ENCODE measurements around the gene RGS17.
"Not testable (repeated sequence)": the region's sequence is repeated elsewhere in the genome, so short reads cannot be mapped to it uniquely, and the experiment has no call there.

Gene RGS17

DNA sequence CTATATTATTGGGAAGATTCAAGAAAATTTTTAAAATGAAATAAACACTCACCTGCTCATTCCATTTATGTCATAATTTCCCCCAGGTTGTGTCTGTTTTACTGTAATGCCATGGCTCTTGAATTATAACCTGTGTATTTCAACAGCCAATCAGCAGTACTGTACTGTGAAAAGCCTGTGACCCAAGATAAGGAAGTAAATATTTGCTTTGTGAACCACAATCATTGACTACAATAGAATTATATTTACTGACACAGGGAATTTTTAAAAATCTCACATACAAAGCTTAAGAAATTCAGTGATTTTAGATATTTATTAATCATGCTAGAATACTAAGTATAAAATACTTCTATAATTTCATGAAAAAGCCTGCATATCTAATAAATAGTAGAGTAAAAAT, 6.0 kb downstream of the RGS17 start:
- no peak for DNase-seq (ENCODE audit: low read depth in 2 of 2, low spot score in 1 of 2)

DNA sequence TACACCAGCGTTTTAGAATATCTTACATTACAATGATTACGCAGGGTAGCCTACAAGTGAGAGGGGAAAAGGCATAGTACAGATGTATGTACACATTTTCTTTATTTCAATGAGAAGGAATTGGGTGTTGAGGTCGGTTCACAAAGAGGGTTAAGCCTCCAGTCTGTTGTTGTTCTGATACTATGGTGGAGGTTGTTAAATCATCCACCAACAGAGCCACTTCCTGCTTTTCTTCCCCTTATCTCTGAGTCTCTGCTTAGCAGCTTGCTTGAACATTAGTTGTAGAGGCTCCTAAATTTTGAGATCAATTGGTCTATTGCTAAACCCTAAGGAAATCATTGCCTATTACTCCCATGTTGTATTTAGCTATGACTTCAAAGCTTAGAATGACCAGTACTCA, 7.3 kb downstream of the RGS17 start:
- DNase-seq (ENCODE audit: low read depth in 2 of 2, low spot score in 1 of 2) = no peak

DNA sequence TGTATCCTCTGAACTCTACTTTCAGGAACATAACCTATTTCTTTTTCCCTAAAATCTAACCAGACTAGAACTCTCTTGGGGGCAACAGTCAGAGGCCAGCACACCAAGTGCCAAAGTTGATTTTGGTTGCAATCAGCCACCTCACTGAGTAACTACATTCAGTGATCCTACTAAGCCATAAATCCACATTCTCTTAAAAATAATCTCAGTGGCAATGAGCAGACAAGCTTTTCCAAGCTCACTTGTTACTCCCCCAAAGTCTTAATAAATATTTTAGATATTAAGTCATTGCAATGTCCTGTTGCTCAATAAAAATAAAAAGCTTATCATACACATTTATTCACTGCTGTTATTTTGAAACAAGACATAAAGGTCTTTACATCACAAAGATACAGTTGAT, 9.8 kb downstream of the RGS17 start:
- no peak for DNase-seq (ENCODE audit: low read depth in 2 of 2, low spot score in 1 of 2)

DNA sequence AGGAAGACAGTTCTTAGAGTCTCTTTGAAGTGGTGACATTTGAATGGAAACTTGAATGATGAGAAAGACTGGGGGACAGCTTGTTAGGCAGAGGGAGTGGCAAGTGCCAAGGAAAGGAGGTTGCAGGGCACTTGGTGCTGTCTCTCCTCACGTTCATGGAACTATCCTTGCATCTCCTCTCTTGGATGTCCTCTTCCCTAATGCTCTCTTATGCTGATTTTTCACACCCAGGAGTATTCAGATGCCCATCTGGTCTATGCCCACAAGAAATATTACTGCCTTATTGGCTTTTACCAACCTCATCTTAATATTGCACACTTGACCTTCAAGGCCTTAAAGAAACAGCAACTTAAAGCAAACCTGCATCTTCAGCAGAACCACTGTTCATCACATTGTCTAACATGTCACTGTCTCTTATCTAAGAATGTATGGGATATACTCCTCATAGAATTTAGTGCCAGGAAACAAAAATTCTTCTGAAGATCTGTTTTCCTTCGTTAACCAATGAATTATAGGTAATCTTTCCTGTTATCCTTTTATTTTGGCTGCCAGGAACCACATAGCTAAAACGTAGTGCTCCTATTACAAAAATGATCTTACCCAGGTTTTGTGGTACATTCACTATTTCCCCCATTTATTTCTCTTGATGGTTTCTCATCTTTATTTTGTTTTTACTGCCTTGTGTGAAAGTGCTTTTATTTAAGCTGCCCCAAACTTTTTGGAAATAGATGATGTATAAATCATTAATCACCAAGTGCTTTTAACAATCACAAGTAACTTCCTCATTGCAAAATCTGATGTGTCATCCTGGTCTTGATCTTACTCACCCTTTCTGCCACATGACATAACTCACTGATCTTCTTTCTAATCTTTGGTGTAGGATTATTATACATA, 12.8 kb downstream of the RGS17 start:
- no peak for DNase-seq (ENCODE audit: low read depth in 2 of 2, low spot score in 1 of 2)

DNA sequence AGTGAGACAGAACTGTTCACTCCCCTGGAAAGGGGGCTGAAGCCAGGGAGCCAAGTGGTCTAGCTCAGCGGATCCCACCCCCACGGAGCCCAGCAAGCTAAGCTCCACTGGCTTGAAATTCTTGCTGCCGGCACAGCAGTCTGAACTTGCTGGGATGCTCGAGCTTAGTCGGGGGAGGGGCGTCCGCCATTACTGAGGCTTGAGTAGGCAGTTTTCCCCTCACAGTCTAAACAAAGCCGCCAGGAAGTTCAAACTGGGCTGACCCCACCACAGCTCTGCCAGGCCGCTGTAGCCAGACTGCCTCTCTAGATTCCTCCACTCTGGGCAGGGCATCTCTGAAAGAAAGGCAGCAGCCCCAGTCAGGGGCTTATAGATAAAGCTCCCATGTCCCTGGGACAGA, 20.0 kb downstream of the RGS17 start:
- DNase-seq (ENCODE audit: low read depth in 2 of 2, low spot score in 1 of 2) = not testable (repeated sequence)

DNA sequence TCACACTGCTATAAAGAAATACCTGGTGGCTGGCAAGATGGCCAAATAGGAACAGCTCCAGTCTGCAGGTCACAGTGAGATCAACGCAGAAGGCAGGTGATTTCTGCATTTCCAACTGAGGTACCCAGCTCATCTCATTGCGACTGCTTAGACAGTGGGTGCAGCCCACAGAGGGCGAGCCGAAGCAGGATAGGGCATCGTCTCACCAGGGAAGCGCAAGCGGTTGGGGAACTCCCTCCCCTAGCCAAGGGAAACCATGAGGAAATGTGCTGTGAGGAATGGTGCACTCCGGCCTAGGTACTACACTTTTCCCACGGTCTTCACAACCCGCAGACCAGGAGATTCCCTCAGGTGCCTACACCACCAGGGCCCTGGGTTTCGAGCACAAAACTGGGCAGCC, 20.5 kb downstream of the RGS17 start:
- not testable (repeated sequence) for DNase-seq (ENCODE audit: low read depth in 2 of 2, low spot score in 1 of 2)

DNA sequence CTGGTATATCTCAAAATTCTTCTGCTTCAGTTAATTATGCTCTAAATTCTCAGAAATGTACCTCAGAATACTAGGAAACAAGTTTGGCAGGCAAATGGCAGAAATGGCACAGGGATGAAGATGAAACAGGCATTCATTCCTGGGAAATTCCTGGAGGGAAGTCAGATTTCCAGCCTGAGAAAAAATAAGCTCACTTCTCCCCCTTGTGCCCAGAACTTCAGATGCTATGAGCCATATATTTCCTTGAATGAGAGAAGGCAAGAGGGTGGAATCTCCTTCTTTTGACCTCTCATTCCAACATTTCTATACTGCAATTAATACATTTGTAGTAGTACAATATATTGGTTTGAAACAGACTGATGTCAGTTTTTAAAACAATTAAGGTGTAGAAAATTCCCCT, 22.8 kb downstream of the RGS17 start:
- DNase-seq (ENCODE audit: low read depth in 2 of 2, low spot score in 1 of 2) = no peak

DNA sequence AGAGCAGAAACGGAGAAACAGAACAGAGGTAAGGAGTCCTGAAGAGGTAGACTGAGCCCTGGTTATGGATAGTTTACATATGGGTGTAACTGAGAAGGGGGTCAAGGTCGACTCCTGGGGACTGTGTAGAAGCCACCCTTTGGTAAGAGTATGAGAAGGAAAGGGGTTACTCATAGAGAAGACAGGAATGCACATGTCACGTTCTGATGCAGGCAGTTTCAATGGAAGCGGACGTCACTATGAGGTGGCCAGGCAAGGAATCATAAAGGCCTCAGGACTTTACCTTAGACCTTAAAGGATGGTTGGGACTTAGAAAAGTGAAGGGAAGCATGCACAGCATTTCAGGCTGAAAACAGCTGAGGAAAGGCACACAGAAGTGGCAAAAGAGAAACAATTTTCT, 25.1 kb downstream of the RGS17 start:
- no peak for DNase-seq (ENCODE audit: low read depth in 2 of 2, low spot score in 1 of 2)

DNA sequence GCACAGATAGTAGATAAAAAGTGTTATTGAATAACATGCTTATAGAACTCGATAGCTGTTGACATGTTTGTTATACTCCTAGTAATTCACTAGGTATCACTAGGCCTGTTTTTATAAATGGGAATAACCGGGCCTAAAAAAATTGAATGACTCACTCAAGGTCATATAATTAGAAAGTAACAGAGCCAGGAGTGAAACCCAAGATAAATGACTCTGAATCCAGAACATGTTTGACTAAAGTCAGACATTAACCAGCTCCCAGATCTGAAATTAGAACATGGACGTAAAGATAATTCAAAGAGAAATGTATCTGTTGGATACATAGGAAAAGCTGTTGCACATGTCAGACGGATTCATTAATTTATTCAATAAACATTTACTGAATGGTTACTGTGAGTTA, 26.9 kb downstream of the RGS17 start:
- DNase-seq (ENCODE audit: low read depth in 2 of 2, low spot score in 1 of 2) = no peak

DNA sequence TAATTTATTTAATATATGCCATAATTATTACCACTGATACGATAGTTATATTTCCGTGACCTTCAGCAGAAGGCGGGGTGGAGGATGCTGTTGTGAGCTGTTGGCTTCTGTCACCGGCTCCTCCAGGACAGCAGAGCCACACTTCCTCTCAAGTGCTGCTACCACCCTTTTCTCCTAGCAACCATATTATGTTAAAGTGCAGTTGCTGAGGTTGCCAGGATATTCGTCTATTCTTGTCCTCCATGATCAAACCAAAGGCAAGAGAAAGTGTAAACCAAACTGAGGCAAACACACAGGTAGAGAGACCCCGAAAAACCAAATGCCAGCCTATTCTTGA, 27.8 kb downstream of the RGS17 start:
- DNase-seq (ENCODE audit: low read depth in 2 of 2, low spot score in 1 of 2) = no peak

DNA sequence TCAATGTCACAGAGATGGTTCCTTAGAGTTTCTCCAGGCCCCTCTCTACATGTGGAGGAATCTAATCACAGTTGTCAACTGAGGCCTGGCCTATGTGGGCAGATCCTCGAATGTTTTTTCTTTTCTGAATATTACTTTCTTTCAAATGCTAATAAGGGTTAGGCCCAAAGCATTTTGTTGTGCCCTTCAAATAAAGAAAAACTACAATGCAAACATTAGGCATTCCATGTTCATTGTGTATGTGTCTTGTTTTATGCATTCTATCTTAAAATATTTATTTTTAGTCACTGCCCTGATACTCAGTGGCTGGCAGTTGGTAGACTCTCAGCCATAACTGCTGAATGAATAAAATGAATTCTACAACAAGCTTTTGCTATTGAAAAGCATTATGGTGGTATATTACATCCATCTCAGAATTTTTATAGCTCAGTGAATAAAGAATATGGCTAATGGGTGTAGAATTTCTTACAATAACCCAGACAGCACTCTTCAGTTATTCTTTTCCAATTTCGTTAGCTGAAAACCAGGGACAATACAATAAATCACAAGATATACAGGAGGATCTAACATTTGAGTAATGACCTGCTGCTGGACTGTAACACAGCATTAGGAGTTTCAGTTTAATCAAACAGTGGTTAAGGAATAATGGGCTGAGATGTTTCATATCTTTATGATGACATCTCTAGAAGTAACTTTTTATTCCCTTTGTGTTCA, 28.3 kb downstream of the RGS17 start:
- no peak for DNase-seq (ENCODE audit: low read depth in 2 of 2, low spot score in 1 of 2)

DNA sequence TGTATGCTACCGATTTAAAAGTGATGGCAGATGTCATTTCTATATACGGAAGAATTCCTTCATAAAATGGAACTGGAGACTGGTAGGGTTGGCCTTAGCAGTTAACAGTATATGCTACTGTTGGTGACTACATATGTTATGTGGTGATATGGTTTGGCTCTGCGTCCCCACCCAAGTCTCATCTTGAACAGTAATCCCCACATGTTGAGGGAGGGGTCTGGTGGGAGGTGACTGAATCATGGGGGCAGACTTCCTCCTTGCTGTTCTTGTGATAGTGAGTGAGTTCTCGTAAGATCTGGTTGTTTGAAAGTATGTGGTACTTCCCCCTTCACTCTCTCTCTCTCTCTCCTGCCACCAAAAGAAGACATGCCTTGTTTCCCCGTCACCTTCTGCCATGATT, 29.6 kb downstream of the RGS17 start:
- no peak for DNase-seq (ENCODE audit: low read depth in 2 of 2, low spot score in 1 of 2)

DNA sequence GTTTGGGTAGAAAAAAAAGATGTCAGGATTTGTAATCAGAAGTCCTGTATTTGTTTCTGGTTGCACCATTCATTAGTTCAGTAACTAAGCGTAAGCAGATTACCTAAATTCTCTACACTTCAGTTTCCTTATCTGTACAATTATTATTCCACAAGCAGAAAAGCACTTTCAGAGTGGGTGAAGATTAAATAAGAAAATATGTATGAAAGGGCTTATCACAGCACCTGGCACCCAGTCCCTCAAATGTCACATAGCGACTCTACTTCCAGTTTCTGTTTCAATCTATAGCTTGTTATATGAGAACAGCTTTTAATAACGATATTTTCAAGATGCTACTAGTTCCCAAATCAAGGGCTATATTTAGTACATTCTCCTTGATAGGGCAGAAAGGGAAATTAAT, 31.4 kb downstream of the RGS17 start:
- no peak for DNase-seq (ENCODE audit: low read depth in 2 of 2, low spot score in 1 of 2)

DNA sequence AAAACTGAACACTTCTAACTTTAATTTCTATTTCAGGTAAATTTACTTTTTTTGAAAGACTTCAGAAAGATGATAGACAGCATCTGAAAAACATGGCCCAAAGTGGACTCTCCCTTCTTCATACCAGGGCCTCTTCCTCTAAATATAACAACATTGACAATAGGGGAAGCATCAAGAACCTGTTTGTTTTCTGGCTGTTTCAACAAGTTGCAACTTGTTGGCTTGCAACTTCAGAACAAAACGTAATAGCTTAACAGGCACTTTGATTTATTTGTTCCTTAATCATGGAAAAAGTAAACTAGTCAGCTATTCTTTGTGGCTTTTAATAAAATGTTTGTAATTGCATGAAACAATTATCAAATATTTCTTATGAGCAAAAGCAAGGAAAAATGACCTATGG, 34.3 kb downstream of the RGS17 start:
- no peak for DNase-seq (ENCODE audit: low read depth in 2 of 2, low spot score in 1 of 2)

DNA sequence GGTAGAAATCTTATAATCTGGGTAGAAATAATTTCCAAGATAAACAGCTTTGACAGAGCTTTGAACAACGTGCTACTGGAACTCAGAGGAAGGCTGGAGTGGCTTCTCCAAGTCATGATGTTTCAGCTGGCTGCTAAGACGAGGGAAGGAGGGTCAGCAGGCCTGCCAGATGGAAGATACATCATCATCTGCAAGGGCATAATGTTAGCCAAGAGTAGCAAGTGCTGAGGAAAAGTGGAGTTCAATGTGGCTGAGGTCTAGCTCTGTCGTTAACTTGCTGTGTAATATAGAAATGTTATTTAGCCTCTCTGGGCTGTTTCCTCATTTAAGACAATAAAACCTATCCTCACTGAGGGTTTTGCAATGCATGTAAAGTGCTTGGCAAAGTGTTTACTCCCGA, 35.1 kb downstream of the RGS17 start:
- no peak for DNase-seq (ENCODE audit: low read depth in 2 of 2, low spot score in 1 of 2)

DNA sequence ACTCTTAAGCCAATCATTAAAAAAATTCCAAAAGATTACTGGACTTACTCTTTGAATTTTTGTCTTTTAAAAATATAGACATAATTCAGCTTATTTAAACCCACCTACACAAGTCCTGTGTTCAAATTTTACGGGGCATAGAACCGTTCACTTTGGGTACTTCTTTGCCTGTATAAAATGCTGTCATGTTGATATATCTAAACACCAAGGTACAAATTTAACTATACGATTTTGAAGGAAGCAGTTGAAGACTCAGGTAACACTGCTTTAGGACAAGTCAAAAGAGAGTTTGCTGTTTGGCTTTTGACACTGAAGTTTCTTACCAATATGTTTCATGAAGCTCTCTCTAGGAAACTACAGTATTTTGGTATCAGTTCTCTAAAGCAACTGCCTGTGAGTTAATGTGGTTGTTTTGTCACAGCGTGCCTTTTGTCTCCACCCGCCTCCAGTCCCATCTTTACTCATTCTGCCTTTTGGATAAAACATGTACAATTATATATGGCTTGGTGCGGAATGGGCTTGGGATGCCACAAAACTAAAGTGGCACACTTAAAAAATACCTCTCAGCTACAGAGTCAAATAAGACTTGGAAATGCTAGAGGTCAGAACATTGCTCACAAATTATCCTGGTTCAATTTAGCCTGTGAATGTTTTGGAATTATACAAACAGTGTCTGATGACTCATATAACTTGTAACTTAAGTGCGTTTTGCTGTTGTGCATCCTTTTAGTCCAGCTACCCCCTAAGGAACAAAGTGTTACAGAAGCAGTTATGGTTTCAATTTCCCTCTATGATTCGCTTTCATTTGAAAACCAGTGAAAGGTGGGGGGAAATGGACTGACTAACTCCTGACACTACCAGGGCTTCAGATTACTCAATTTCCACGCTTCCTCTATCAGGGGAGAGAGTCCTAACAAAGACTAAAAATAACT, 38.7 kb downstream of the RGS17 start:
- DNase-seq (ENCODE audit: low read depth in 2 of 2, low spot score in 1 of 2) = no peak

DNA sequence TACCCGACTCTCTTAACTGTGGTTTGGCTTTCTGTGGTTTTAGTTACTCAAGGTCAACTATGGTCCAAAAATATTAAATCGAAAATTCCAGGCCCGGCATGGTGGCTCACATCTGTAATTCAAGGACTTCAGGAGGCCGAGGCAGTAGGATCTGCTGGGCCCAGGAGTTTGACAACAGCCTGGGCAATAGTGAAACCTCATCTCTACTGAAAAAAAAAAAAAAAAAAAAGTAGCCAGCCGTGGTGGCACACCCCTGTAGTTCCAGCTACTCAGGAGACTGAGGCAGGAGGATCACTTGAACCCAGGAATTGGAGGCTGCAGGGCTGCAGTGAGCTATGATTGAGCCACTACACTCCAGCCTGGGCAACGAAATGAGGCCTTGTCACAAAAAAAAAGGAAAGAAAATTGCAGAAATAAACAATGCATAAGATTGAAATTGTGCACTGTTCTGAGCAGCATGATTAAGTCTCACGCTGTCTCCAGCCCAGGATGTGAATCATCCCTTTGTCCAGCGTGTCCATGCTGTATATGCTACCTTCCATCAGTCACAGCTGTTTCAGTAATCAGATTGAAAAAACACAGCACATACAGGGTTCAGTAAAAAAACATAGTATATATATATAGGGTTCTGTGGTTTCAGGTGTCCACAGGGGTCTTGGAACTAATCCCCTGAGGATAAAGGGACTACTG, 40.7 kb downstream of the RGS17 start:
- DNase-seq (ENCODE audit: low read depth in 2 of 2, low spot score in 1 of 2) = no peak

DNA sequence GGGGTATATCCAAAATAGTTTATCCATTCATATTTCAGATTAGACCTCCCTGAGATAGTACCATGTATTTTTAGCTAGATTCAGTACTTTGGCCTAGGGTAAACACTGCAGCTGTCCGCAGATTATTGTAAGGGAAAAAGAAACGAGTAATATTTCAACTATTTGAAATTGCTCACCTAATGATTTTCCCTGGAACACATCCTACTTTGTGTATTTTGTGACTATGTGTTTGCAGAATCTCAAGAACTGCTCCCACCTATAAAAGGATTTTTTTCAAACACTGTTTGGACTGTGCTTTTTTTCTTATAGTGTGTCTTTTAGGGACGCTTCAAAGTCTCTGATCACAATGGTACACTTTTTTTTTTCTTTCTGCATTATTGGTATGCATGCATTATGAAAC, 42.3 kb downstream of the RGS17 start:
- DNase-seq (ENCODE audit: low read depth in 2 of 2, low spot score in 1 of 2) = no peak

DNA sequence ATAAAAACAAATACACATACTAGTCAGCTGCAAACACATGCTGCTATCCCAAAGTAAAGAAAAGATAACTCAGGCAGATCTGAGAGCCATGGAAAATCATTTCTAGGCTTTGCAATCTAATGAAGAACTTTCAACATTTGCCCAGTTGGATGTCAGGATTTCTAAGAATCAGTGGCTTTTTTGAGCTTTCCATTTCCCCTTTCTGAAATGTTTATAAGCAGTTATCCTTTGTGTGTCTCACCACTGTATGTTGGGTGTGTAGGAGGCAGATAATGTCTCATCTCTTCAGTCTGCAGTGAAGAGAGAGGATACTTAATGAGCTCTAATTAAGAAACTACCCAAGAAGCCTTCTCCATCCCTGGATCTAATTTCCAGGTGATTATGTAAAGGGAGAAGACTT, 43.6 kb downstream of the RGS17 start:
- no peak for DNase-seq (ENCODE audit: low read depth in 2 of 2, low spot score in 1 of 2)

DNA sequence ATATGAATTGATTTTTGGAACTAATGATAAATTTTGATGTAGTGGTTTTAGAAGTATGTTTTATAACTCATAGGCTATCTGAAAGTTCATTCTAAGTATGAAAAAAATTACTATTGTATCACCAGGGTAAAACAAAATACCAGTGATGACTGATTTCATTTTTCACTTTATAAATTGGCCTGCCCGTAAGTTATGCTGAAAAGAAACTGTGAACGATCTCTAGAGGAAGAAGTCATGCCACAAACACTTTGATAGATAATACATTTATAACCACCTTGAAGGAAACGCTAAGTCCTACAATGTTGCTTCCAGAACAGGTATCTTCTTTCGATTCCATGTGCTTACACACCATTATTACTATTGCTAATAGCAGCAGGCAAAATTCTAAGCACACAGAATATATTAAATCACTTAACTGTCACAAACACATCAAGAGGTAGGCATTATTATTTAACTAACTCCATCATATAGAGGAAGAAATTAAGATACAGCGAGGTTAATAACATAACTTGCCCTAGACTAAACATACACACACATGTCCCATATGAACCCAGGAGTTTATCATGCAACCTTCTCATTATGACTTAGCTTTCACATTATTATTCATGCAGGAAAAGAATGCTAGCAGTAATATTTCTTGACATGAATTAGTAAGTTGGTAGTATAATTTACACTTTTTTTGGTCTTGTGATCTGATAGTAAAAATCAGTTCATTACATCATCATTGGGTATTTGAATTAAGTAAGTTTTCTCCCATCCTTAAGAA, 44.7 kb downstream of the RGS17 start:
- DNase-seq (ENCODE audit: low read depth in 2 of 2, low spot score in 1 of 2) = no peak

Measured in stimulated activated CD8-positive, alpha-beta memory T cell treated with anti-CD3 and anti-CD28 coated beads, Interleukin-4, amount 100 ng/mL, for 1 hour (primary cell).